ENCODE measurements around the gene MRPL55.

DNA sequence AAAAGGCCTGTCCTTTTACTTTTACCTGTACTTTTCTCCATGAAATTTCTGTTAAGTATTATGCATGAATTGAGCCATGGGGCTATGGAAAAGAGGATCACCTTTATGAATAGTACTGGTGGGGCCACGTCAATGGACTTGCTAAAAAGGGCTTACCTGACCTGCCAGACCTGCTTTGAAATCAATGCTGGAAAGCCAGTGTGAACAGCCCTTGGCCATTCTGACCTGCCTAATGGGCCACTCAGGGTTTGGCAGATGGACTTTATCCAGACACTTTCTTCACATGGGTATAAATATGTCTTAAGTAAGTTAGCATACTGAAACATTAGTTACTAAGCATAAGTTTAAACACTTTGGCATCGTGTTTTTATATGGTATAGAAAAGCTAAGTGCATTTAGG, 22.7 kb upstream of the MRPL55 start:
- TF ChIP-seq, protein P1, sequence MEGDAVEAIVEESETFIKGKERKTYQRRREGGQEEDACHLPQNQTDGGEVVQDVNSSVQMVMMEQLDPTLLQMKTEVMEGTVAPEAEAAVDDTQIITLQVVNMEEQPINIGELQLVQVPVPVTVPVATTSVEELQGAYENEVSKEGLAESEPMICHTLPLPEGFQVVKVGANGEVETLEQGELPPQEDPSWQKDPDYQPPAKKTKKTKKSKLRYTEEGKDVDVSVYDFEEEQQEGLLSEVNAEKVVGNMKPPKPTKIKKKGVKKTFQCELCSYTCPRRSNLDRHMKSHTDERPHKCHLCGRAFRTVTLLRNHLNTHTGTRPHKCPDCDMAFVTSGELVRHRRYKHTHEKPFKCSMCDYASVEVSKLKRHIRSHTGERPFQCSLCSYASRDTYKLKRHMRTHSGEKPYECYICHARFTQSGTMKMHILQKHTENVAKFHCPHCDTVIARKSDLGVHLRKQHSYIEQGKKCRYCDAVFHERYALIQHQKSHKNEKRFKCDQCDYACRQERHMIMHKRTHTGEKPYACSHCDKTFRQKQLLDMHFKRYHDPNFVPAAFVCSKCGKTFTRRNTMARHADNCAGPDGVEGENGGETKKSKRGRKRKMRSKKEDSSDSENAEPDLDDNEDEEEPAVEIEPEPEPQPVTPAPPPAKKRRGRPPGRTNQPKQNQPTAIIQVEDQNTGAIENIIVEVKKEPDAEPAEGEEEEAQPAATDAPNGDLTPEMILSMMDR (conservative IDR thresholded peaks at IDR 0.05 in 1 of 2, IDR thresholded peaks at IDR 0.05 in 1 of 2; ENCODE audit: extremely low read depth in 1 of 2, insufficient read depth in 1 of 2, low read depth in 1 of 2, low read length in 2 of 2) = no peak
- no peak for TF ChIP-seq EZH2 (IDR thresholded peaks at IDR 0.05; ENCODE audit: borderline replicate concordance, low read length)
